GM21515 (cell line): Measurements from ENCODE around the gene GRID1.
"Not testable (repeated sequence)": the region's sequence is repeated elsewhere in the genome, so short reads cannot be mapped to it uniquely, and the experiment has no call there.

Experiments used
- ATAC-seq: cut with Tn5 transposase; IDR thresholded peaks from one replicate; pipeline ENCODE4 v1.9.1; 2021; ENCODE audit not compliant: unreplicated experiment

The GRID1 gene

GRCh38 chr10:86255405-86256251 is 111.0 kb downstream of the GRID1 start:
- ATAC-seq, result no peak

- ATAC-seq, result no peak
These were observed 111.9 kb downstream of the GRID1 start for GRCh38 chr10:86254526-86255174.

- no peak for ATAC-seq
These were observed 112.5 kb downstream of the GRID1 start for GRCh38 chr10:86254081-86254480.

- ATAC-seq, result no peak
These were observed 113.2 kb downstream of the GRID1 start for GRCh38 chr10:86253091-86254072.

- no peak for ATAC-seq
These were observed 114.0 kb downstream of the GRID1 start for GRCh38 chr10:86252556-86252955.

- ATAC-seq, result no peak
These were observed 114.5 kb downstream of the GRID1 start for GRCh38 chr10:86252079-86252478.

- ATAC-seq, result no peak
These were observed 115.2 kb downstream of the GRID1 start for GRCh38 chr10:86251426-86251825.

- ATAC-seq, result no peak
These were observed 116.2 kb downstream of the GRID1 start for GRCh38 chr10:86250399-86250798.

GRCh38 chr10:86249794-86250193 is 116.8 kb downstream of the GRID1 start:
- no peak for ATAC-seq

GRCh38 chr10:86248062-86248461 is 118.5 kb downstream of the GRID1 start:
- ATAC-seq, result no peak

GRCh38 chr10:86247588-86247987 is 119.0 kb downstream of the GRID1 start:
- ATAC-seq, result no peak

- no peak for ATAC-seq
These were observed 119.5 kb downstream of the GRID1 start for GRCh38 chr10:86247073-86247472.

GRCh38 chr10:86246279-86246940 is 120.2 kb downstream of the GRID1 start:
- ATAC-seq, result no peak

- ATAC-seq, result no peak
These were observed 121.6 kb downstream of the GRID1 start for GRCh38 chr10:86245015-86245394.

- ATAC-seq, result no peak
These were observed 122.1 kb downstream of the GRID1 start for GRCh38 chr10:86244297-86245014.

- ATAC-seq, result no peak
These were observed 122.9 kb downstream of the GRID1 start for GRCh38 chr10:86243651-86244155.

- no peak for ATAC-seq
These were observed 123.8 kb downstream of the GRID1 start for GRCh38 chr10:86242761-86243160.

- not testable (repeated sequence) for ATAC-seq
These were observed 128.5 kb downstream of the GRID1 start for GRCh38 chr10:86238089-86238488.

- no peak for ATAC-seq
These were observed 131.9 kb downstream of the GRID1 start for GRCh38 chr10:86234541-86235270.
